WTC11 (cell line): ENCODE measurements around the gene GFPT2. TPM values are rescaled to one million over a fixed set of nuclear protein-coding genes. Genes with fewer than 3 reads are reported as not detected.

ENCODE experiments used
- ATAC-seq: fragments of 200-7000 bp; cut with Tn5 transposase; 2 replicates; pipeline ENCODE4 v1.10.0; 2021; ENCODE audit warnings: mild to moderate bottlenecking, moderate library complexity
- CTCF ChIA-PET: fragments of 300-600 bp; sonication (Branson Sonifier 250); formaldehyde crosslinking; loops from one replicate; lab custom pipeline; 2021; ENCODE audit warnings: antibody characterized with exemption; lab: Charles Lee
- POLR2A ChIA-PET: fragments of 350-600 bp; sonication (Branson Sonifier 250); formaldehyde crosslinking; loops from one replicate; lab custom pipeline; 2021; ENCODE audit warnings: antibody characterized with exemption; lab: Charles Lee
- DNase-seq: peaks from one replicate; pipeline ENCODE4 v3.0.0; 2021; ENCODE audit warnings: low spot score
- H3K27ac Mint-ChIP-seq: 2 replicates; pipeline ENCODE4 v1.8.0; 2021; ENCODE audit warnings: mixed read lengths
- H3K27me3 Mint-ChIP-seq: 2 replicates; pipeline ENCODE4 v1.8.0; 2021; ENCODE audit warnings: low read depth, mild to moderate bottlenecking, moderate library complexity, mixed read lengths
- H3K36me3 Mint-ChIP-seq: 2 replicates; pipeline ENCODE4 v1.8.0; 2021; ENCODE audit warnings: mixed read lengths
- H3K4me1 Mint-ChIP-seq: 2 replicates; pipeline ENCODE4 v1.8.0; 2022; ENCODE audit warnings: mixed read lengths
- H3K4me3 Mint-ChIP-seq: 2 replicates; pipeline ENCODE4 v1.8.0; 2021; ENCODE audit warnings: mild to moderate bottlenecking, moderate library complexity, mixed read lengths
- H3K9me3 Mint-ChIP-seq: 2 replicates; pipeline ENCODE4 v1.8.0; 2021; ENCODE audit warnings: mixed read lengths
- ATF3 ChIP-seq: sonication (generic); formaldehyde crosslinking; conservative IDR thresholded peaks from 2 replicates; pipeline ENCODE4 v1.8.1; 2022; ENCODE audit warnings: mild to moderate bottlenecking, missing genetic modification reagents
- CREM ChIP-seq: sonication (generic); formaldehyde crosslinking; IDR thresholded peaks from 2 replicates; pipeline ENCODE4 v1.8.1; 2022; ENCODE audit warnings: mild to moderate bottlenecking, missing genetic modification reagents, moderate library complexity
- CTCF ChIP-seq: fragments of 200-600 bp; IDR thresholded peaks from 2 replicates; pipeline ENCODE4 v1.8.0; 2022; ENCODE audit warnings: antibody characterized with exemption
- FOXK1 ChIP-seq: sonication (generic); formaldehyde crosslinking; IDR thresholded peaks from 2 replicates; pipeline ENCODE4 v1.8.0; 2022; ENCODE audit warnings: mild to moderate bottlenecking, moderate library complexity, missing genetic modification reagents
- HMGA2 ChIP-seq: fragments of 250-450 bp; sonication (Bioruptor Pico); IDR thresholded peaks from 2 replicates; pipeline ENCODE4 v1.4.0; 2021; ENCODE audit warnings: mild to moderate bottlenecking, moderate library complexity
- JUN ChIP-seq: sonication (generic); formaldehyde crosslinking; IDR thresholded peaks from 2 replicates; pipeline ENCODE4 v1.8.0; 2023; ENCODE audit warnings: mild to moderate bottlenecking, missing genetic modification reagents
- KAT7 ChIP-seq: sonication (generic); formaldehyde crosslinking; IDR thresholded peaks from 2 replicates; pipeline ENCODE4 v1.8.1; 2023; ENCODE audit warnings: missing genetic modification reagents, mild to moderate bottlenecking, borderline replicate concordance
- MLX ChIP-seq: sonication (generic); formaldehyde crosslinking; IDR thresholded peaks from 2 replicates; pipeline ENCODE4 v1.8.1; 2023; ENCODE audit warnings: mild to moderate bottlenecking, missing genetic modification reagents, moderate library complexity
- MYBL2 ChIP-seq: sonication (generic); formaldehyde crosslinking; IDR thresholded peaks from 2 replicates; pipeline ENCODE4 v1.8.1; 2023; ENCODE audit warnings: mild to moderate bottlenecking, moderate library complexity, missing genetic modification reagents
- NR1H2 ChIP-seq: sonication (generic); formaldehyde crosslinking; IDR thresholded peaks from 2 replicates; pipeline ENCODE4 v1.9.0; 2021; ENCODE audit warnings: mild to moderate bottlenecking, moderate library complexity, missing genetic modification reagents
- OVOL2 ChIP-seq: fragments of 250-450 bp; sonication (Bioruptor Pico); IDR thresholded peaks from 2 replicates; pipeline ENCODE4 v1.9.0; 2021; ENCODE audit warnings: mild to moderate bottlenecking, borderline replicate concordance
- PRRX2 ChIP-seq: fragments of 250-450 bp; sonication (Bioruptor Pico); IDR thresholded peaks from 2 replicates; pipeline ENCODE4 v1.8.0; 2021; ENCODE audit warnings: mild to moderate bottlenecking
- SMAD3 ChIP-seq: sonication (generic); formaldehyde crosslinking; IDR thresholded peaks from 2 replicates; pipeline ENCODE4 v1.8.0; 2022; ENCODE audit warnings: missing genetic modification reagents, mild to moderate bottlenecking, borderline replicate concordance
- SP1 ChIP-seq: sonication (generic); formaldehyde crosslinking; conservative IDR thresholded peaks from 2 replicates; pipeline ENCODE4 v1.8.1; 2022; ENCODE audit warnings: missing genetic modification reagents
- USF1 ChIP-seq: sonication (generic); formaldehyde crosslinking; IDR thresholded peaks from 2 replicates; pipeline ENCODE4 v1.8.0; 2022; ENCODE audit warnings: mild to moderate bottlenecking, missing genetic modification reagents
- USF2 ChIP-seq: sonication (generic); formaldehyde crosslinking; IDR thresholded peaks from 2 replicates; pipeline ENCODE4 v1.8.1; 2023; ENCODE audit warnings: mild to moderate bottlenecking, missing genetic modification reagents, moderate library complexity
- ZNF138 ChIP-seq: sonication (generic); formaldehyde crosslinking; conservative IDR thresholded peaks from 2 replicates; pipeline ENCODE4 v1.8.1; 2022; ENCODE audit warnings: mild to moderate bottlenecking, moderate library complexity, missing genetic modification reagents
- ZNF396 ChIP-seq: fragments of 250-450 bp; sonication (Bioruptor Pico); IDR thresholded peaks from 2 replicates; pipeline ENCODE4 v1.8.0; 2021; ENCODE audit warnings: mild to moderate bottlenecking, moderate library complexity, borderline replicate concordance
- ZNF416 ChIP-seq: fragments of 250-450 bp; sonication (Bioruptor Pico); IDR thresholded peaks from 2 replicates; pipeline ENCODE4 v1.9.0; 2021; ENCODE audit warnings: mild to moderate bottlenecking, inconsistent platforms
- ZNF671 ChIP-seq: fragments of 250-450 bp; sonication (Bioruptor Pico); IDR thresholded peaks from 2 replicates; pipeline ENCODE4 v1.8.0; 2021; ENCODE audit warnings: mild to moderate bottlenecking
- total RNA-seq: library from RNA; stranded (reverse); gene quantifications from 3 replicates; pipeline ENCODE4 v1.2.3, GENCODE V29; 2021

The GFPT2 gene
- total RNA-seq, 1 experiment from 2014 or later: 124 TPM

GRCh38 chr5:180294913-180295555, 58.1 kb downstream of the GFPT2 start:
- no peaks in the 10 kb centered on the region for H3K9me3 Mint-ChIP-seq
- POLR2A ChIA-PET: interaction anchor here (0.6 to 1.4 kb wide), 2 partner anchors 21 to 187 kb away, joined by 3 read pairs; no protein-coding TSS in a partner anchor

GRCh38 chr5:180294411-180294810, 58.7 kb downstream of the GFPT2 start:
- Mint-ChIP-seq H3K27ac (no peak overlapping the region), H3K9me3 (no peaks in the 10 kb centered on the region), H3K36me3 (peaks cover 4% of the 10 kb centered on the region; the same call in 1 of the 2 replicates), H3K4me1 (peaks cover 51% of the 10 kb centered on the region), H3K4me3 (no peak overlapping the region), H3K27me3 (no peaks in the 10 kb centered on the region; the same call in 1 of the 2 replicates)
- ChIA-PET POLR2A (interaction anchor here (0.6 to 1.4 kb wide), 3 partner anchors 22 to 1701 kb away, joined by 3 to 4 read pairs (median 4); no protein-coding TSS in a partner anchor), CTCF (interaction anchor here (1.5 to 4.7 kb wide), 8 partner anchors 10 to 325 kb away, joined by 4 to 65 read pairs (median 12); no protein-coding TSS in a partner anchor)
- no peak for TF ChIP-seq SMAD3 (CRISPR knock-in tag)
- TF ChIP-seq CTCF: no peak
- TF ChIP-seq OVOL2: no peak
- TF ChIP-seq MYBL2 (CRISPR knock-in tag): no peak
- DNase-seq (no peak), ATAC-seq (no peak)

More at GRCh38 chr5:180294913-180295555, 58.1 kb downstream of the GFPT2 start:
- Mint-ChIP-seq H3K4me1 (peaks cover 44% of the 10 kb centered on the region), H3K4me3 (no peak overlapping the region), H3K36me3 (peaks cover 4% of the 10 kb centered on the region; the same call in 1 of the 2 replicates), H3K27ac (no peak overlapping the region), H3K27me3 (no peaks in the 10 kb centered on the region; the same call in 1 of the 2 replicates)
- TF ChIP-seq USF2 (CRISPR knock-in tag) (peak; percentile 60), ATF3 (no peak), USF1 (CRISPR knock-in tag) (peak; percentile 41; the same call in 1 of the 2 replicates)
- ATAC-seq (no peak), DNase-seq (no peak)
- CTCF ChIA-PET: interaction anchor here (0.6 to 4.7 kb wide), 11 partner anchors 10 to 324 kb away, joined by 3 to 65 read pairs (median 7); no protein-coding TSS in a partner anchor

- H3K9me3 Mint-ChIP-seq: no peaks in the 10 kb centered on the region
- peaks cover 64% of the 10 kb centered on the region for H3K4me1 Mint-ChIP-seq
- ATAC-seq (peak; percentile 74), DNase-seq (peak; percentile 85)
- H3K27ac Mint-ChIP-seq: peak within 1 kb of the TSS; percentile 88
- peak within 1 kb of the TSS; percentile 93 for H3K4me3 Mint-ChIP-seq
- peaks cover 7% of the 10 kb centered on the region for H3K36me3 Mint-ChIP-seq
- POLR2A ChIA-PET: no interaction called here
- CTCF ChIA-PET: interaction anchor here (0.6 to 4.7 kb wide), 28 partner anchors 7 to 327 kb away, joined by 3 to 65 read pairs (median 5); partner anchors contain the start of gene RASGEF1C
- no peaks in the 10 kb centered on the region for H3K27me3 Mint-ChIP-seq
- TF ChIP-seq JUN: peak; percentile 62; the same call in 1 of the 2 replicates
- 0 out of 2 replicates have a peak, but pooled peaks have one; percentile 32 for TF ChIP-seq CREM
- TF ChIP-seq ZNF396 (CRISPR knock-in tag): no peak
- 0 out of 2 replicates have a peak, but pooled peaks have one; percentile 59 for TF ChIP-seq MLX (CRISPR knock-in tag)
- TF ChIP-seq HMGA2 (CRISPR knock-in tag): no peak
- peak; percentile 48; the same call in 1 of the 2 replicates for TF ChIP-seq KAT7 (CRISPR knock-in tag)
- peak; percentile 72 for TF ChIP-seq FOXK1 (CRISPR knock-in tag)
- peak; percentile 73; the same call in 1 of the 2 replicates for TF ChIP-seq ZNF416 (CRISPR knock-in tag)
- TF ChIP-seq ZNF138 (CRISPR knock-in tag): 0 out of 2 replicates have a peak, but pooled peaks have one; percentile 51
- TF ChIP-seq PRRX2 (CRISPR knock-in tag): no peak
- no peak for TF ChIP-seq ZNF671 (CRISPR knock-in tag)
- no peak for TF ChIP-seq NR1H2 (CRISPR knock-in tag)
- peak; percentile 67 for TF ChIP-seq SP1 (CRISPR knock-in tag)
Observed at GRCh38 chr5:180291943-180292831, 60.9 kb downstream of the GFPT2 start, which contains the start of gene MAPK9. Gene MAPK9 (minus strand): TSS chr5:180292083. CDS start chr5:180280561, 11,522 bp downstream.
